Lower leg skin (tissue), 4 donors: ENCODE results near the gene HSD11B2. TPM values are rescaled to one million over a fixed set of nuclear protein-coding genes. Genes with fewer than 3 reads are reported as not detected.

Source experiments
- DNase-seq, 2 donors: peaks; one replicate each; pipeline ENCODE4 v3.0.0-alpha.2; 2019; ENCODE audit warnings: low spot score in 2 of 2
- H3K4me3 ChIP-seq: fragments of 200-600 bp; sonication (generic); 2 replicates; pipeline ENCODE4 v1.5.1; 2017; ENCODE audit warnings: mild to moderate bottlenecking, low read depth; ENCODE audit not compliant: poor library complexity, severe bottlenecking
- POLR2A ChIP-seq, 2 donors: fragments of 450-650 bp; IDR thresholded peaks; one replicate each; pipeline ENCODE4 v1.6.1; 2016 to 2017; ENCODE audit warnings: antibody characterized with exemption in 2 of 2, mild to moderate bottlenecking in 1 of 2, moderate library complexity in 1 of 2
- WGBS, 2 donors: methylation state at CpG; one replicate each; pipeline ENCODE4 v1.1.5; 2018; 5-methylcytosine and 5-hydroxymethylcytosine counted together
- intact Hi-C: fragments of 100-400 bp; cut with DNase I; formaldehyde crosslinking; loops from one replicate; pipeline ENCODE4 v1.15.0; 2023; ENCODE audit warnings: low total_unique reads
- total RNA-seq, 4 donors: library from RNA; depleted of rRNA; stranded (reverse); fragments of >200 nt; gene quantifications; one replicate each; pipeline ENCODE4 v1.1.0, GENCODE V29; 2016
- TF ChIP-seq, protein P1 (sequence below), 3 donors: fragments of 450-650 bp; IDR thresholded peaks; one replicate each; pipeline ENCODE4 v1.5.1; 2016; ENCODE audit warnings: antibody characterized with exemption in 3 of 3, mild to moderate bottlenecking in 3 of 3, moderate library complexity in 2 of 3

HSD11B2 gene
- total RNA-seq, 4 donors from 2014 or later = 63.2 to 121 (median 80.8) TPM

DNA sequence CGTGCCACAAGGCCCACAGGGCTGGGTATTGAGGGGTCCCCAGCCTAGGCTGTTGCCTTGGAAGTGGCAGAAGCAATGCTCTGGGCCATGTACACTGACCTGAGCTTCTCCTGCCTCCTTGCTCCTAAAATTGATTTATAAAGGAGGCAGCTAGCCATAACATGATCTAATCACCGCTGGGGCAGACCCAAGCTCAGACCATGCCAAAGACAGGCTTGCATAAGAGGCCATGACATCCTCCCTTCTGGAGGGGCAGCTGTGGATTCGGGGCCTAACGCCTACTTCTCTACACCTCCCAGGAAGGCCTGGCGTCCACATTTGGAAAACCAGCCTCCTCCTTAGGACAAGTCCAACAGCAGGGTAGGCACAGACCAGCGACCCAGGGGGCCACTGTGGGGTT, 12.3 kb downstream of the HSD11B2 start:
- intact Hi-C loops = no loop called here
- 50 to 77% methylated on average over 5 to 6 of the region's 6 CpGs for WGBS, 2 donors
- TF ChIP-seq, protein P1, sequence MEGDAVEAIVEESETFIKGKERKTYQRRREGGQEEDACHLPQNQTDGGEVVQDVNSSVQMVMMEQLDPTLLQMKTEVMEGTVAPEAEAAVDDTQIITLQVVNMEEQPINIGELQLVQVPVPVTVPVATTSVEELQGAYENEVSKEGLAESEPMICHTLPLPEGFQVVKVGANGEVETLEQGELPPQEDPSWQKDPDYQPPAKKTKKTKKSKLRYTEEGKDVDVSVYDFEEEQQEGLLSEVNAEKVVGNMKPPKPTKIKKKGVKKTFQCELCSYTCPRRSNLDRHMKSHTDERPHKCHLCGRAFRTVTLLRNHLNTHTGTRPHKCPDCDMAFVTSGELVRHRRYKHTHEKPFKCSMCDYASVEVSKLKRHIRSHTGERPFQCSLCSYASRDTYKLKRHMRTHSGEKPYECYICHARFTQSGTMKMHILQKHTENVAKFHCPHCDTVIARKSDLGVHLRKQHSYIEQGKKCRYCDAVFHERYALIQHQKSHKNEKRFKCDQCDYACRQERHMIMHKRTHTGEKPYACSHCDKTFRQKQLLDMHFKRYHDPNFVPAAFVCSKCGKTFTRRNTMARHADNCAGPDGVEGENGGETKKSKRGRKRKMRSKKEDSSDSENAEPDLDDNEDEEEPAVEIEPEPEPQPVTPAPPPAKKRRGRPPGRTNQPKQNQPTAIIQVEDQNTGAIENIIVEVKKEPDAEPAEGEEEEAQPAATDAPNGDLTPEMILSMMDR (IDR thresholded peaks at IDR 0.05) = no peak
- TF ChIP-seq POLR2A (IDR thresholded peaks at IDR 0.05) = no peak
- no peak overlapping the region for H3K4me3 ChIP-seq
- DNase-seq = peak in 1 of 2 donors; percentile 94

DNA sequence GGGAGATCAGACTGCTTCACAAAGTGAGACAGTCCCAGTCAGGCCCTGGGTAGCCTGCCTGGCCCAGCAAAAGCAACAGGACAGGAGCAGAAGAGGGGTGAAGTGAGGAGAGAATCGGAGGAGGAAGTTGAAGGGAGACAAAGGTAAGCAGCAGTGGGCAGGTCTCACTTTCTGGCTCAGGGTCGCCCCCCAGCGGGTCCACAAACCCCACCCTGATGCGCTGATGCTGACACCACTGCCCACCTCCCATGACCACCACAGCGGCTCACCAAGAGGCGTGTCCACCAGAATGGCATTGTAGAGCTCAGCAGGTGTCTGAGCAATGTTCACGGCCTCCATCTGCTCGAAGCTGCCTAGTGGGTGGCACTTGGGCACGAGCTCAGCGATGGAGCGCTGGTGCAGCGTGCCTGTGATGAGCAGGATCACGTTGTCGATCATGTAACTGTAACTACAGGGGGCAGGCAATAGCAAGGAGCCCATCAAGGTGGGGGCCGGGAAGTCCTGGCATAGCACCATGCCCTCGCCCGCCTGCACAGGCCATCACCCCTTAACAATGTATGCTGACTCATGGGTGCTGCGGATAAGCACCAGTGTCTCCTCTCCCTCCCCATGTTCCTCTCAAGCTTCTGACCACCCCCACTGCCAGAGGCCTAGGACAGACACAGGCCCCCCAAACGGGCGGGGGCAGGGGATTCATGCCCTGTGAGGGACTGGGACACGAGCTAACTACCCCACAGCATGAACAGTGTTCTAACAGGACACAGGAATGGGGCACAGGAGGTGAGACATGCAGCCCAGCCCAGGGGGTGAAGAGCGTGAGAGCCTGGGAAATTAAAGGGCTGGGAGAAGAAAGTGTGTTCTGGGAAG, 13.6 kb downstream of the HSD11B2 start:
- no peak for TF ChIP-seq POLR2A (IDR thresholded peaks at IDR 0.05)
- TF ChIP-seq, protein P1 (IDR thresholded peaks at IDR 0.05) = no peak
- intact Hi-C loops = no loop called here
- H3K4me3 ChIP-seq = no peak overlapping the region
- 83 to 89% methylated on average over 22 of the region's 22 CpGs for WGBS, 2 donors
- DNase-seq = no peak

DNA sequence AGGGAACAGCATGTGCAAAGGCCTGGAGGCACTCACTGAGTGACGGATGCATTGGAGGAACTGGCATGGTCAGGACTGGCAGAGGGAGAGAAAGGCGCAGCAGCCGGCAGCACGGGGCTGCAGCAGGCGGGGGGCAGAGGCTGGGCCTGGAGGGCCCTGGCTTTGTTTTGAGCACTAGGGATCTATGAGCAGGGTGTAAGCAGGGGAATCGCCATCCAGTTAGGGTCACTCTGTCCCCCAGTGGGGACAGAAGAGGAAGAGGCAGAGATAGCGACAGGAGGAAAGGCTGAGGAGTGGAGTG, 14.2 kb downstream of the HSD11B2 start:
- TF ChIP-seq, protein P1 (IDR thresholded peaks at IDR 0.05) = no peak
- TF ChIP-seq POLR2A (IDR thresholded peaks at IDR 0.05) = no peak
- WGBS, 2 donors = 88 to 90% methylated on average over 7 of the region's 7 CpGs

DNA sequence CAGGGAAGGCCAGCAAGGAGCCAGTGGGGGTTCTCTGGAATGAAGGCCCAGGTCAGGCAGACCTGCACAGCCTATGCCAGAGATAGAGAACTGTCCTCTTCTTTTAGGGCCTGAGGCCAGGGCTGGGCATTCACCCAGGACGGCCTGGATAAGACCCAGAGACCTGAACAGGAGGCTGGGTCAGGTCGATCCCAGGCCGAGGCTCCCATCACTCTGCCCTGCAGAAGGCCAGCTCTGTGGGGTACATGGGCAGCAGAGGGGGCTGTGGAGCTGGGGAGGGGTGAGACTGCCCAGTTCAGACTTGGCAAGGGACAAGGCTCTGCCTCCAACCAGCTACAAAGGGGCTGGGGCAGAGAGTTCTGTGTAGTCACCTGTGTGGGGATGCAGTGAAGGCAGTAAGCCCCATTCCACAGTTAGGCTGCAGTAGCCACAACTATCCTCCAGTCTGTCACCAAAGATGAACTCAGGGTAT, 14.6 kb downstream of the HSD11B2 start:
- no peak for DNase-seq
- no peak overlapping the region for H3K4me3 ChIP-seq
- TF ChIP-seq, protein P1 (IDR thresholded peaks at IDR 0.05) = no peak
- no peak for TF ChIP-seq POLR2A (IDR thresholded peaks at IDR 0.05)
- WGBS, 2 donors = 60 to 67% methylated on average over 3 of the region's 3 CpGs
- intact Hi-C loops = no loop called here

More for the DNA sequence above, 14.2 kb downstream of the HSD11B2 start:
- DNase-seq = no peak
- H3K4me3 ChIP-seq = no peak overlapping the region
- intact Hi-C loops = no loop called here

DNA sequence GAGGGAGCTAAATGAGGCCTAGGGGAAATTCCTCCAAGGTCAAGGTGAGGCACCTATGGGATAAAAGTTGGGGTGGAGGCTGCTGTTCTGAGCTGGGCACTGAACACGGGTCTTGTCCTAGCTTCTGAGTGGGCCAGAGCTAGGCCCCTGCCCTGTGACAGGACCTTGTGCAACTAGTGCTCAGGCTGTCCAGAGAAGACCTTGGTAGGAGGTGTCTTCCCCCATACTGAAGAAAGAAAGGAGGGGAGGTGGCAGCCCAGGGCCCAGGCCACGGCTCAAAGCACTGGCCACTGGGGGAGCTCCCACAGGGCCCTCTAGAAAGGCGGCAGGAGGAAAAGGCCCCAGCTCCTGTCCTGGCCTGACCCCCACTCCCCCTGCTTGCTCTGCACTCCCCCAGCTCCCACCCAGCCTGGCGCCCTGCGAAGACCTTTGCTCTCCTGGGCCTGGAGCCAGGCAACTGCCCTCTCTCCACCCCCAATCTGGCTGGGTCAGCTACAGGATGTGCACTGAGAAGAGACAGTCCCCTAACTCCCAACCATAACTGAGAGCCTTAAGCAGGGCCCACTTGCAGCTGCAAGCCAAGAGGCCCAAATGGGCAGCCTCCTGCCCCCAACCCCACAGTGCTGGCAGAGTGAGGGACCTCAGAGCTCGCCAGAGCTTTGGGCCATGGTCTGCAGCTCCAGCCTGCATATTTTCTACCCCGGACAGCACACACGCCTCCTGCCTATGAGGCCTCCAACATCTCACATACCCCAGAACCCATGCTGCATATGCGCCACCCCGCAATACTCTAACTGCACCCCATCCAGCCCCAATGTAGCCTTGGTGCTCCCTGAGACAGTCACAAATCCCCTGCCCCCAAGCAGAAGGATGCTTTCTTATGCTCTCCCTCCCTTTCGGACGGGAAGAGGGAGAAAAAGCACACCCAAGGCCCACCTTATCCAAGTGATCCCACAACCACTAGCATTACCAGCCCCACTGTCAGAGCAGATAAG, 15.3 kb downstream of the HSD11B2 start:
- intact Hi-C loops = no loop called here
- no peak for DNase-seq
- no peak overlapping the region for H3K4me3 ChIP-seq
- TF ChIP-seq POLR2A (IDR thresholded peaks at IDR 0.05) = no peak
- TF ChIP-seq, protein P1 (IDR thresholded peaks at IDR 0.05) = no peak
- WGBS, 2 donors = 81 to 83% methylated on average over 12 of the region's 12 CpGs
